NCI-H69 (cell line): Measurements from ENCODE around the gene CSMD2.

ENCODE experiments used
- DNase-seq: peaks from one replicate; lab custom pipeline; 2025; lab: John Stamatoyannopoulos, UW

The CSMD2 gene

DNA sequence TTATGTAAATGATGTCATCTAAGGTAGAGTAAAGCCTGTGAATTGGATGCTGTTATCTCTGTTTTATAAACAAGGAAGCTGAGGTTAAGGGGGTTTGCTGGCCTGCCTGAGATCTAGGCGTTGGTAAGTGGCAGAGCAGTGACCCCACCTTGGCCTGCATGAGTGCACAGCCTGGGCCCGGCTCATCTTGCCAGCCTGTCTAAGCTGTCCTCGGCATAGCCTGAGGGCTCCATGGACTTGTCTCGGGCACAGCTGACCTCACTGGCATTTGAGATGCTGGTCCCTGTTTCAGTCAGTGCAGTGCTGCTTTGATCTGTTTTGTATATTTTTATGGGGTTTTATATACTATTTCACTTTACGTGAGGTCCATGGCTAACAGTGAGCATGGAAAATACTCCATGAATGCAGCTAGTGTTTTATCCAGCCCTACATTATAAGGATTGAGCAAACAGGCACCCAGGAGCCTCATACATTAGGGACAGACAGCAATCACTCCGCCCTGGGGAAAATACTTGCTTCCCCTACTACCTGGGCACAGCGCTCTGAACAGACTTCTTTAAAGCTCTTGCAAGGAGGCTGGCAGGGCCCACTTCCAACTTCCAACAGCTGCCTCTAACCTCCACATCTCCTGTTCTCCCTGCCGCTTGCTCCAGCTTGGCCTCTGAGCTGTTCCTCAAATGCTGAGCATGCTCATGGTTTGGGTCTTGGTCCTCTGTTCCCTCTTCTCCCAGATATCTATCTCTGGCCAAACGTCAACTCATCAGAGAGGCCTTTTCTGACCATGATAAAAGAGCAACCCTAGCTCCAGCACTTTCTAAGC lies 451.8 kb downstream of the CSMD2 start:
- no peak for DNase-seq

DNA sequence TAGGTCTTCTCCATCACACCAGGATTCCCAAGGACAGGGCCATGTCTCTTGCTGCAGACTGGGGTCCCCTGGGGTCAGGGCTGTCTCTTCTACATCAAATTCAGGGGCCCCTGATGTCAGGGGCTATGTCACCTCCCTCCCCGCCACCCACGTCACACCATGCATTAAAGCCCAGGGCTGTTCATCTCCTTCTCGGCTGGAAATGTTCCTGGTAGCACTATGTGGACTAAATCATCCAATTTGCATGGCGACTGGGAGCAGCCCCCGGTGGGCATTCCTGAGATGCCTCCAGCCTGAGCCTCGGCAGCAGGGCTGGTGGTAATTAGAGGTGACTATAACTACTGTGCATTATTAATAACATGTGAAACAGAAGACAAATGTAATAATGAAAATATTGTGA lies 452.8 kb downstream of the CSMD2 start:
- no peak for DNase-seq

DNA sequence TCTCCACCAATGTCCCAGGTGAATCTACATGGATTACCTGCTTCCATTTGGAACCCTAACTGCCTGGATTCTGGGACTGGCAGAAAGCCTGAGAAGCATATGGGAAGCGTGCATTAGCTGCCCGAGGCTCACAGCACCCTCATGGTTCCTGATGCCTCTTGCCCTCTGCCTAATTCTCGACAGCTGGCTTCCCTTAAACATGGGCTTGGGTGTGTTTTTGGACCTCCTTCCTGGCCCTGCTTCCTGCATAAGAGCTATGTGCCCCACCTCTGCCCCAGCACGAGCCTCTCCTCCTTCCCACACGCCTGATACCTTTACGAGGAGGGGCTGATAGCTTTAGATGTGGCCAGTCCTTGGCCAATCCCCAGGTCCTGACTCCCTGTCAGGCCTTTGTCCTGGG lies 453.5 kb downstream of the CSMD2 start:
- DNase-seq, result peak; percentile 1

DNA sequence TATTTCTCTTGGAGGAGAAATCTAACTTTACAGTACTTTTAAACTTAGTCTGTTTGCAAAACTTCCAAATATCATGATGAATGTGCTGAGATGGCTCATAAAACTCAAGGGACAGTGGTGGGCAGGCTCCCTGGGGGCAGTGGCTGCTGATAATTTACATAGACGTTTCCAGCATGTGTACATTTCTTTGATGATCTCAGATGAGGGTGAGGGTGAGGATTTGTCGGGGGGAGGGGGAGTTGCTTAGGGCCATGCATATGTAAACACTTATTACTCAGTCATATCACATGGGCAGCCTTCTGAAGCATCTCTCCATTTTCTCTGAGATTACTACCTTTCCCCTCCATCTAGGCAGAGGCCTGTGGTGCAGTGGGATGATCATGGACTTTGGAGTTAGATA lies 454.1 kb downstream of the CSMD2 start:
- peak; percentile 22 for DNase-seq

DNA sequence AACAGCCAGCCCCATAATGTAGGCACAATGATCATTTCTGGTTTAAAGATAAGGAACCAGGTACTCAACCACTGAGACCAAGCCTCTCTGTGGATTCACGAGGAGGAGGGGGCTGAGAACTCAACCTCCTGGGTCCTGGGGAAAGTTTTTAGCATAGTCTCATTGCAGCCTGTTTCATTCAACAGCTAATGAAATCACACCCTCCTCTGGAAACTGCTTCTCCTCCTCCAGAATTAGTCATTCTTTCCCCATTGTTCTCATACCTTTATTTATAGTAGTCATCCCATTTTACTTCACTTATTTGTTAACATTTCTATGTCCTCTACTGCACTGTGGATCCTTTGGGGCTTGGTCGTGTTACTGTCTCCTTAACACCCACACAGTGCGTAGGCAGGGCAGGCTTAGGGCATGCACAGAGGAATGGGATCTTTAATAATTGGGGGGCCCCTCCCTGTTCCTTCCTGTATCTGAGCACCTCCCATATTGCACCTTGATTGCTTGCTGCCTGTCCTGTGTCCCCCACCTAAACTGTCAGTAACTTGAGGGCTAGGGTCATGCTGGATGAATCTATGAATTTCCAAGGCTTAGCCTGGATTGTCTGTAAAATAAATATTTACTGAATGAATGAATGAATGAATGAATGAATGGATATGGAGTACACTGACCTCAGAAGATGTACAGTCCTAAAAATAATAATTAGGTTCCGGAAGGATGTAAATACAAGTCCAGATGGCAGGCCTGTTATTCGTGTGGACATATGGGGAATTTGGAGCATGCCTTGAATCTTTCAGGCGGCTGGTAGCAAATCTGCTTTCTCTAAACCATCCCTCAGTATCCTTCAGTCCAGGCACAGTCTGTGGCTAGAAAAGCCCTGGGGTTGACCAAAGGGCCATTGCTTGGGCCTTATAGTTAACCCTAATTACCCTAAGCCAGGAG lies 455.0 kb downstream of the CSMD2 start:
- DNase-seq, result peak; percentile 15

DNA sequence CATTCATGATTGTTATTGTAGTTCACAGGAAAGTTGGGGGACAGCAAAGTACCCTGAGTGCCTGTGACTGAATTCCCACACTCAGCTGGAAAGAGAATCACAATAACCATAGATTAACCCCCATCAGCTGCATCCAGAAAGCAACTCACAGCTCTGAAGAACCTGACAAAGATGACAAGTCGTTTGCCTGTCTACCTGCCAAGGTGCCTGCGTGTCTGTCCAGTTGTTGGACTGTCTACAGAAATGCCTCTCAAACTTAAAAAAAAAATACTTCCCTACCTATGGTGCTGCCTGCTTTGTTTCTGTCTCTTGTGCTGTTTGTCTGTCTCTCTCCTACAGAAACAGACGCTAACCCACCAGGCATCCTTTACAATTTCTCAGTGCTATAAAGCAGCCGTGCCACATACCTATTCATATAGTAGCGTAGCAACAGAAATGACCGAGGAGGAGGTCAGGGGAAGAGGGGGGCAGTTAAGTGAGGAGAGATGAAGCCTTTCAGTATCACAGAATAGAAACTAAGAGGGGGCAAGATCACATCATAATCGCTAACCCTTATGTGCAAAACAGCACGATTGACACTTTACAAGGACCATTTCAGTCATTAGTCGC lies 455.8 kb downstream of the CSMD2 start:
- no peak for DNase-seq

DNA sequence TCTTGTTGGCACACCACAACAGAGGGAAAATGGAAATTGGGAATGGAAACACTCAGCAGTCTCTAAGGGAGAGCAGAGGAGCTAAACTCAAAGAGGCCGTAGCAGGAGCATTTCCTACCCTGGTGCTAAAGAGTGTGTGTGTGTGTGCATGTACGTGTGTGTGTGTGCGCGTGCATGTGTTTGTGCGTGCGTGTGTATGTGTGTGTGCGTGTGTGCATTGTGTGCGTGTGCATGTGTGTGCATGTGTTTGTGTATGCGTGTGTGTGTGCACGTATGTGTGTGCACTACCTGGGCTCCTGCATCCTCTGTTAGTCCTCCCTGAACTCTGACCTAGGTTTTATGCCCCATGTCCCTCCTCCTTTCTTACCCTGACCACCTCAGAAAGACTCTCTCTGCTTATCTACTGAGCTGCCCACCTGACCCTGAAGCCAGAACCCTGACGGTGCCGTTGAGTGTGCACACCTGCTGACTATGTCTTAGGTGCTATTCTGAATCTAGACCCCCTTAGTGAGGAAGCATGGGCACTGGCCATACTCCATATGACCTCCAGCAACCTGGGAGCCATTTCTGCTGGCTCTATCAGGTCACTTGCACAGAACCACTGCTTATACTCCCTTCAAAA lies 458.3 kb downstream of the CSMD2 start:
- DNase-seq, result no peak

DNA sequence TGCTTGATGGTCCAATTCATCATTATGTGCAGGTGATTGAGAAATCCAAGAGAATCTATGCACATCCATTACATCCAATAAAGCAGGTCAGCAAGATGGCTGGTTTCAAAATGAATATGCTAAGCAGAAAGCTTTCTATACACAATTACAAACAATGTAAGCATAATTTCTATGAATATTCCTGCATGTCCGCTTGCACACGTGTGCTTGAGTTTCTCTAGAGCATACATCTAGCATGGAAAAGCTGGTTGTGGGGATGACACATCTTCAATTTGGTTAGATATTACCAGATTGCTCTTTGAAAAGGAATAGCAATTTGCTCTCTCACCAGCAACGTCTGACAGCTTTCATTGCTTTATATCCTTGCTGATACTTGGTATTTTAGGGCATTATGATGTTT lies 461.6 kb downstream of the CSMD2 start:
- no peak for DNase-seq

DNA sequence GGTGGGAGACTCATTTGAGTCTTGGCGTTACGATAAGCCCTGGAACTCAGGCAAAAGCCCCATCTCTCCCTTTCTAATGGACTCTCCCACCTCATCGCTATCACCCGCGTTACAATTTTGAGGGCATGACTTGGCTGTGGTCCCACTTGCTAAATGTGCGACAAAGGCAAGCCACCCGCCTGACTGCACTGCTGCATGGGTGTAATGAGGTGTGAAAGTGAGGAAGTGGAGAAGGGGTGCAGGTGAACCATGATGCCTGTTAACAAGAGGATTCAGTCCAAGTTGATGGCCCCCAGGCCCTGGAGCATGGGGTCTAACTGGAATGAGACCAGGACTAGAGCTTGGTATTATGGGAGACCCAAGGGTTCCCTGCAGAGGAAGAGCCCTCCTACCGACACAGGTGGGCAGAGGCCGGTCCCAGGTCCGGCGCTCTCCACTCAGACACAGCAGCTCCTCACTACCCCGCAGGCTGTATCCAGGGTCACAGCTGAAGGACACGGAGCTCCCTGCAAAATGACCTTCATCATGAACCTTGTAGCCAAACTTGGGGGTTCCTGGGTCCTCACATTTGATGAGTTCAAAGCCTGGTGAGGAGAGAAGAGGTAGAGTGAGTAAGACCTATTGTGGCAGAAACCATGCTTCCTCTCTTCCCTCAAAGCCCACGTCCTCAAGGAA lies 466.5 kb downstream of the CSMD2 start:
- peak; percentile 0 for DNase-seq

DNA sequence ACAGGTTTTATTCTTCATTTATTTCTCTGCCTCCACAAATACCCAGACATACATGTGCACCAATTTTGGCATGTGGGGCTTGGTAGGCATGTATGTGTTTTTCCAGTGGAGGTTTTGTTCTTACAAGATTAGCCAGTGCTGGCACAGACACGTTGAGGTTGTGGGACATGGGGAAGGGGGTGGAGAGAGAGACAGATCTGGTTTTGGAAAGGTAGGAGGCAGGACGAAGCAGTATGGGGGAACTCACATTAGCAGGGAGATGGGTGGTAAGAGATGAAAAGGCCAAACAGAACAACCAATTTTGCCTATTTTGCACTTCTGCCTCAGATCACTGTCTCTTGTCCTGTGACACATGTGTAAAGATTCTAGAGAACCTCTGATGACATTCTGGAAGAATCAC lies 467.2 kb downstream of the CSMD2 start:
- DNase-seq, result no peak

DNA sequence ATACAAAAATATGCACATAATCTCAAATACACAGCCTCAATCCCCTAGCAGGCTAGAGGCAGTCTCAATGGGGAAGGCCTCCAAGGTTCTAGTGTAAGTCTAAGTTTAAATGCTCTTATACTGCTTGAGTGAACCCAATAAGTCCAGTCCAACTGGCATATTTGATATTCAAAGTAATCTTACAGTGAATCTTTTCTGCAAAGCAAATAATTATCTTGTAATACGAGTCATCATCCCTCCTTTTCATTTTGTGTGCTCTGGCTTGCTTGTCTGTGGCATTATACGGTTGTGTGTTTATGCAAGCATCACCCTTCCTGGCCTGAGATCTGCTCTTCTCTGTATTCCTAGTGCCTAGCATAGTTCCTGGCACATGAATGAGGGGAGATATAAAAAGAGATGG lies 468.1 kb downstream of the CSMD2 start:
- DNase-seq, result no peak

DNA sequence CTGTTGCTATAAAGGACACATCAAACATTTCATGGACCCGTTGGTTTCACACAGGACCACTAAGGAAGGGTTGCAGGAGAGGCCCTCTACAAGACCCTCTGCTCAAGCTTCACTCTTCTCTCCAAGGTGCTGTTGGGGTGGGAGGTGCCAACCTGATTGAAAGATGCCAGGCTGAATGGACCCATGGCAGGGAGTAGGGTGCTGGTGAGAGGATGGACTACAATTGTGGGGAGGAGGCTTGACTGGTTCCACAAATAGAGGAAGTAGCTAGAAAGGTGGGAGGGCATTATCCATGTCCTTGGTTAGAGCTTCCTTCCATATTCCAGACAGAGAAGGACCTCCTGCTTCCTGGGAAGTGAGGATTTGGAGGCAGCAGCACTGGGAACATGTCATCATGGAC lies 468.7 kb downstream of the CSMD2 start:
- no peak for DNase-seq

DNA sequence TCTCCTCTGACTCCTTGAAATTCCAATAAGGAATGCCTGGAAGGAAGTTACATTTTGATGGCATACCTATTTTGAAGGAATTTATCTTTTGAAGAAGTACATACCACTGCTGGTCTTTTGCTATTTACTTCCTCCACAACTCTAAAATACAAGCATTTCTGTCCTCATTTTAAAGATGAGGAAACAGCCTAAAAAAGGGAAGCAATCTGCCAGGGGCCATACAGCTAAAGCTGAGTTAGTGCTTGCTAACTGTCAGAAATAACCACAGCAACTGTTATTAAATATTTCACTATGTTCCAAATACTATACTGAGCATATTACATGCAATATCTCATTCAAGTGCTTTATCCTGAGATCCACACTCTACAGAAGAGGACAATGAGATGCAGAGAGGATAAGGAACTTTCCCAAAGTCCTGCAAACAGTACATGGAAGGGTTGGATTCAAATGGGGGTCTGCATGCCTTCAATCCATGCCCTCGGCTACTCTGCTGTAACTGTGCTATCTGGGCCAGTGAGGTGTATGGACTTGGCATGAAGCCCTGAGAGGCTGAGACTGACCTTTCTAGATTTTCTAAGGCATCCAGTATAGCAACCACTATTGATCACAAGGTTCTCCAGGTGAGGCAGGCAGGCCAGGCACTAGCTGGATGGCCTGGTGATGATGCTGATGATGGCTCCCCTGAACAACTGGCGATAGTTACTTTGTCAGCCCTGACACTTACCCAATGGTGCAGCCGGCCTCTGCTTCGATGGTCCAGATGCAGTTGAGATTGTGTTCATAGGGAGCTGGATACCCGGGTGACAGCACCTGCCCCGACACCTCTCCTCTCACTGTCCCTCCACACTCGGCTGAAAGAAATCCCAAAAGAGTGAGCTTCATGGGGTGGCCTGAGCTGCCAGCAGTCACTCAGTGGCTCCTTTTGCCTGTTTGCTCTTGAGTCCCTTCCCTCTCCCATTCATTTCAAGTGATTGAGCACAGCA lies 472.5 kb downstream of the CSMD2 start:
- no peak for DNase-seq

DNA sequence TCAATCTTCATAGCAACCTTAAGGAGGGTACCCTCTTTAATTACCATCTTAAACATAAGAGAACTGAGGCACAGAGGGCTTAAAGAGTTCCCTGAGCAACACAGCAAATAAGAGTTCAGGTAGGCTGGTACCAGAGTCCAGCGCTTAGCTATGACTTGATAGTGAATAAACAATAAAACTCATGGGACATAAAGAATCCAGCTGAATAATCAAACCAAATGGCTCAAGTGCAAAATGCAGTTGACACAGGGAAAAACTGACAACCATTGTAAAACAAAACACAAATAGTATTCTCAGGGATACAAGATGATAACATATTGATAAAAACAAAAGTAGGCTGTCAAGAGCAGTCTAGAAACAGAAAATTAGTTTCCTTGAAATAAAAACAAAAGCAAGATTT lies 478.0 kb downstream of the CSMD2 start:
- DNase-seq, result no peak

DNA sequence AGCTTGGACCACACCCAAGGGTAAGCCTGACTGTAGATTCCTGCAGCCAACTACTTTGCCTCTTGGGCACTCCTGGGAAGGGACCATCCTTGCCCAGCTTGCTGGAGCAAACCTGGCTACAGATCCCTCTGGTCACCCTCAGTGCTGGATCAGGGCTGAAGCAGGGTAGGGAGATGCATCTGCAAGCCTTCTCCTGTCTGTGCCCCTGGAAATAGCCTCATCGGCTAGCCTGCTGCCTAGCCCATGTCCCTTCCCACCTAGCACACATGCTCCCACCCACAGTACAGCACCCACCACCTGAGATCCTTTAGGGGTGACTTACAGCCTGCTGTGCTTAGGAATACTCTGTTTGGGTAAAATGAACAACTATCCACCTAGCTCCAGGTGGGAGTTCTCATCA lies 478.5 kb downstream of the CSMD2 start:
- no peak for DNase-seq

DNA sequence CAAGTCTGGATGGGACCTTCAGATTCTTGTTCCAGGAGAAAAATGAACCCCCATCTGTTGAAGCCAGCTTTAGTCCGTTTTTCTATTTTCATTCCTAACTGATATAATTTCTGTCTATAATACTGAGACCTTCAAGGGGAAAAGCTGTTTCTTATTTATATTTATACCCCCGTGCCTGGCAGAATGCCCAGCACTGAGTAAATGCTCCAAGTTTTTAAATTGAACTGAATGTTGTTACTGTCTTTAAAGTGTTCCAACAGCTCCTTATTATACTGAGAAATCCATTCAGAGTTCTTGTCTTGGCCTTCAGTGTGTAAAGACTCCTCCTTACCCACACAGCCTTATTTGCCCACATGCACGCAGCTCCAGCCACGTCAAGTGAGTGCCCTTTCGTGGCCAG lies 479.8 kb downstream of the CSMD2 start:
- no peak for DNase-seq

DNA sequence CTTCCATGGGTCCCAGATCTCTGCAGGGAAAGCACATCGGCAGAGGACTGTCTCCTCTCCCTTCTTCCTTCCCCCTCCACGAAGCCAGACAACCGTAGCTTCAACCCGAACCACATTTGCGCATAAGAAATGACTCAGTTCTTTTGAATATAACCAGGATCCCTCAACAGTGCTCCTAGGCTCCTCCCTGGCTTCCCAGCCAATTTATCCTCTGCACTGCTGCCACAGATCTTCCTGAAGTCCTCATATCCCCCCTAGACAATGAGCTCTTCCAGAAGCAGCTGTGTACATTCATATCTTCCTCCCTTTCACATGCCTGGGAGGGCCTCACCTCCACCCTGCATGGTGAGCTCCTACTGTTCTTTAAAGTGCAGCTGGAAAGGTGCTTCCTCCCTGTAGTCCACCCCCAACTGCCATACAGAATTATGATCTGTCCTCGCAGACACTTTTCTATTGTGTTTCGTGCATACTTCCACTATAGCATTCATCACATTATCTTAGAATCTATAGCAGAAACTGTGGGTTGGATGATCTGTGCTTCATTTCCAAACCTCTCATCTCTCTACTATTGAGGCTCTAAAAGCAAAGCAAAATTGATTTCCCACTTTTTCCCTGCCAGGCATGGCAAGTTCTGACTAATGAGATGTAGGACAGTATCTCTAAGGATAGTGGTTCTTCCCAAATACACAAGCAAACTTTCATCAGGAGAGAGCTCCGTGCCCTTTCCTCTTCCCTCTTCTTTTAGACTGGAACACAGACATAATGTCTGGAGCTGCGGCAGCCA lies 480.4 kb downstream of the CSMD2 start:
- DNase-seq, result peak; percentile 3

DNA sequence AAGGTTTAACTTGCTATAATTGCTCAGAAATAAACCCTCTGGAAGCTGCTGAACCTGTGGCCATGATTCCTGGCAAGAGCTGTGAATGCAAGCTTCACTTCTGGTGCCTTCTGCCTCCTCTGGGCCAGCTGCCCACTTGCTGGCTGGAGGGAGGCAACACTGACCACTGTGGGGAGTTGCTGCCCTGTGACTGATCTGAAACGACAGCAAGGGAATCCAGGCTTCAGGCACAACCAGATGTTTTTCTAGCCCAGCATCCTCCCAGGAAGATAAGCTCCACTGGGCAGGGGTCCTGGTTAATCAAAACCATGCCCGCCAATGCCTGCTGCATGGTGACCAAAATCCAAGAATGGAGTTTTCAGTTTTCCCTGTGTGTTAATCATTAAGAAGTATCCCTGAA lies 481.1 kb downstream of the CSMD2 start:
- DNase-seq, result no peak

DNA sequence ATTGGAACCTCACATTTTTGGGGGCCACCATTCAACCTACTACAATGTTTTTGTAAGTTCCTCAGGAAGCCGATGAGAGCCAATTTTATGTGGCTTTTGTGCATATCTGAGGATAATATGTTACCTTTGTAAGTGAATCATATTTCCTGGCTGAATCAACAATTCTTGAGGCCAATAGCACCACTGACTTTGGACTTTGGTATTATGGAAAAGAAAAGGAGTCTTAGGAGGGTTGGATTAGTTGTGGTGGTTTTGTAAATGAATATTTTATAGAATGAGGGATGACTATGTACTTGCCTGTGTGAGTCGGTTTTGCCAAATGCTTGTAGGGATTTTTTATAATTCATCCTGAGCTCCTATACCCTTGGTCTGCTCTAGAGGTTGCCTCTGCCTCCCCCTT lies 482.7 kb downstream of the CSMD2 start:
- no peak for DNase-seq
